ENCODE measurements around the gene LZTS3.
"Not testable (repeated sequence)": the region's sequence is repeated elsewhere in the genome, so short reads cannot be mapped to it uniquely, and the experiment has no call there.

The LZTS3 gene

GRCh38 chr20:3172933-3173609, at the start of gene LZTS3:
Gene LZTS3, minus strand, starts transcription at chr20:3173549. Its CDS starts 6,386 bp downstream, at chr20:3167163.
- FAIRE-seq = no peak

DNA sequence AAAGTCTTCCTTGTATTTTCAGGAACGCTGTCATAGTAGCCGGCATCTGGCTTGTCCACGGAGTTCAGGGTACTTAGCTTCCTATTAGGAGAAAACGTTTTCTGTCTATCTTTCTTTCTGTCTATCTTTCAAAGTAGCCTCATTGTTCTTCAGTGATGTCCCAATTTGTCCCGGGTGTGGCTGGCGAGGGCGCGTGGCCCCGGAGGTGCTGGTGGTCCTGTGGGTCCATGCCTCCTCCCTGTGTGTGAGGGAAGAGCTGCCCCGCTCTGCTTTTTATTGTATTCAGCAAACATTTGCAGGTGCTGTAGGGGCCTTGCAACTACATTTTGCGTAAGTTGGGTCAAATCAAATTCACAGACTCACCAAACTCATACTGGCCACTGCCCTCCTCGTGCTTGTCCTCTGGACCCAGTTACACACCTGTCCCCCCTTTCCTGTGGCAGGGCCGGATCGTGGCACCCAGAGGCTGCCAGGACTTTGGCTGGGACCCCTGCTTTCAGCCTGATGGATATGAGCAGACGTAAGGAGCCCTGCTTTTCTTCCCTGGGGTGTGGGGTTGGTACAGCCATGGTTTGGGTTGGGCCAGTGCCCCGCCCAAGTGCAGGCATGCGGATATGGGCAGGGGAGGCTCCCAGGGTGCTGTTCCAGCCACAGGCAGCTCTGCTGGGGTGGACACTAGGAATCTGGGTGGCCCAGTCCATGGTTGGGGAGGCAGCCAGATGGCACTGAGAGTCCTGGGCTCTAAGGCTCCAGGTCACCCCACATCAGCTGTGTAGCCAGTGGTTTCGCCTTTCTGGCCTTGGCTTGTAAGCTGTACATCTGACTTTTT, 48.3 kb upstream of the LZTS3 start:
- FAIRE-seq = no peak

GRCh38 chr20:3218307-3218988, 45.1 kb upstream of the LZTS3 start:
- FAIRE-seq = no peak

DNA sequence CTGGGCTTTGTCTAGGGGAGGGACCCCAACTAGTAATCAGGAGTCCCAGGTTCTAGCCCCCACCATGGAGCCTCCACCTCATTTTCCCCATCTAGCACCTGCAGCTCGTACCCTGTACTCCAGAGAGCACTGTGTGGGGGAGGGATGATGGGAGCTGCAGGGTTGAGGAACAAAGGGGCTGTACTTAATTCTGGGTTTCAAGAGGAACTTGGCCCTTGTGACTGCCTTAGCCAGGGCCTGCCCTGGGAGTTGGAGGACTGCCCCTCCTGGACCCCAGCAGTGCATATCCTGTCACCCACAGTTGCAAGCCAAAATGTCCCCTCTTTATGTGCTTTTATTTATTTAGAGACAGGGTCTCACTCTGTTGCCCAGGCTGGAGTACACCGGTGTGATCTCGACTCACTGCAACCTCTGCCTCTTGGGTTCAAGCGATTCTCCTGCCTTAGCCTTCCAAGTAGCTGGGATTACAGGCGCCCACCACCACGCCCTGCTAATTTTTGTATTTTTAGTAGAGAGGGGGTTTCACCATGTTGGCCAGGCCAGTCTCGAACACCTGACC, 42.1 kb upstream of the LZTS3 start:
- not testable (repeated sequence) for FAIRE-seq

DNA sequence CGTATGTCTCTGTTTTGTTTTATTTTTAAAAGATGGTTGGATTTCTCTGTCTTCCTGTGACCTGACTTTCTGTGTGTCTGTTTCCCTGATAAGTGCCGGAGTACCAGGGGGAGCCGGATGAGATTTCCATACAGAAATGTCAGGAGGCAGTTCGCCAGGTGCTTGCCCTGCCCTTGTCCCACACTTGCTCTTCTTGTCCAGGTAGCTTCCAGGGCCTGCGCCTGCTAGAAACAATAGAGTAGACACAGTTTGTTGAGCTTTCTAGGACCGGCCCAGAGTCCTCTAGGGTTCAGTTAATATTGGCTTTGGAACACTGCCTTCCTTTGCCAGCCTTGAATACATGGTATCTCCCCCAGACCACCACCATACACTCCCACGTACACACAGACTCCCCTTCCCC, 39.9 kb upstream of the LZTS3 start:
- FAIRE-seq = no peak

- no peak for FAIRE-seq
Observed at GRCh38 chr20:3210346-3210745, 37.0 kb upstream of the LZTS3 start.

GRCh38 chr20:3209946-3210317, 36.6 kb upstream of the LZTS3 start:
- no peak for FAIRE-seq

GRCh38 chr20:3209257-3209945, 36.1 kb upstream of the LZTS3 start, which contains the start of gene ITPA:
Gene ITPA, plus strand, starts transcription at chr20:3209498. Its CDS starts 54 bp downstream, at chr20:3209552.
- no peak for FAIRE-seq

DNA sequence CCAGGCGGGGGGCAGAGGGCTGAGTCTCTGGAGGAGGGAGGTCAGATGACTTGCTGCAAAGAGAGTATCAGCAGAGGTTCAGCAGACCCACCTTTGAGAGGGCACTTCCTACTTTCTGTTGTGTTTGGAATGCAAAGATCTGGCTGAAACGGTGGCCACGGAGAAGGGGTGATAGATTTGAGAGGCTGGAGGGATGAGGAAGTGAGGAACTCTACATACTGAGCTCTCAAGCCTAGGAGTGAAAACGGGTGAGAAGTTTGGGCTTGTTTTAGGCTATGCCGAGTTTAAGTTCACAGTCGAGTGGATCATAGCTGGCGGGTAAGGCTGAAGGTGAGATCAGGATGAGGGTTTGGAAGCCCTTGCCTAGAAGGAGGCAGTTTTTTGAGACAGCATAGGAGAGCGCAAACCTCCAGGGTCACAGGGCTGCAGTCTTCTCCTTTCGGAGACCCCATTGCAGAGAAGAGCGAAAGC, 35.5 kb upstream of the LZTS3 start:
- no peak for FAIRE-seq

- FAIRE-seq = no peak
Observed at GRCh38 chr20:3204124-3204794, 30.9 kb upstream of the LZTS3 start, which contains the start of gene DDRGK1. Gene DDRGK1, minus strand, starts transcription at chr20:3204682. Its CDS starts 55 bp downstream, at chr20:3204627.

- FAIRE-seq = no peak
Observed at GRCh38 chr20:3203315-3204123, 30.2 kb upstream of the LZTS3 start.

DNA sequence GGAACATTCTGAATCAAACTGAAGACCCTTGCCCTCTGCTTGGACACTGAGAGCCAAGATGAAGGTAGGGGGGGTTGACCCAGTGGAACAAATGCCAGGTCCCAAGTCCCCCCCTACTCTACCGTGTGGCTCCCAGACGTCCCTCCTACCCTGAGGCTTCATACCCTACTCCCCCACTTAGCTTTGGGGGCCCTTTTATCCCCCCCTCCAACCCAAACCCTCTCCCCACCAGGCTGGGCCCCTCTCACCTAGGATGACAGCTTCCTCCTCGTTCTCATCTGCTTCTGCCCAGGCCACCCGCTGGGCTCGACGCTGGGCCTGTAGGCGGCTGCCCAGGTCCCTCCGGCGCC, 29.6 kb upstream of the LZTS3 start:
- FAIRE-seq = no peak

DNA sequence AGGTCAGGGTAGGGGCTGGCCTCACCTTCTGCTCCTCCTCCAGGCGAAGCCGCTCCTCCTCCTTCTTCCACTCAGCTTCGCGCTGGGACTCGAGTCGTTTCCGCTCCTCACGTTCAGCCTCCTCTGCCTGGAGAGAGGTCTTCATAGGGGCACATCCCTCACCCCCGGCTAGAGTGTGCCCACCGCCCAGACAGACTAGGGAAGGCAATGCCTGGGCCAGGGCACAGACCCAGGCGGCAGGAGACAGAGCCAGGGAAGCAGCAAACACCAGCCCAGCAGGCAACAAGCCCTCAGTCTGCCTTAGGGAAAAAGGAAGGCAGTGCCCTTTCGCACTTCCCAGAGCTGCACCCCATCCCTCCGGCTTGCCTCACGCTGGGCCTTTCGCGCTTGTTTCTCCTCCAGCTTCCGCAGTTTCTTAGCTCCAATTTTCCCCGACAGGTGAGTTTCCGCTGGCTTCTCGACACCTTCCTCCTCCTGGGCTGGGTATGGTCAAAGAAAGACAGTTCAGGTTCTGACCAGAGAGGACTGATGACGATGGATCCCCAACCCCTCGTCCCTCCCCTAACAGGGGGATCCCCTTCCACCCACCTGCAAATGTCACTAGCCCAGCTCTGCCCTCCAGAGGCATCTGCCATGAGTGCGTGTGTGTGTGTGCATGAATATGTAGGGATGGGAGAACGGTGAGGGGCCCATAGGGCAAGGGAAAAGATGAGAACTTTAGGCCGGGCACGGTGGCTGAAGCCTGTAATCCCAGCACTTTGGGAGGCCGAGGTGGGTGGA, 26.8 kb upstream of the LZTS3 start:
- no peak for FAIRE-seq

GRCh38 chr20:3199206-3199605, 25.9 kb upstream of the LZTS3 start:
- no peak for FAIRE-seq

- FAIRE-seq = no peak
Observed at GRCh38 chr20:3195590-3196237, 22.4 kb upstream of the LZTS3 start.

DNA sequence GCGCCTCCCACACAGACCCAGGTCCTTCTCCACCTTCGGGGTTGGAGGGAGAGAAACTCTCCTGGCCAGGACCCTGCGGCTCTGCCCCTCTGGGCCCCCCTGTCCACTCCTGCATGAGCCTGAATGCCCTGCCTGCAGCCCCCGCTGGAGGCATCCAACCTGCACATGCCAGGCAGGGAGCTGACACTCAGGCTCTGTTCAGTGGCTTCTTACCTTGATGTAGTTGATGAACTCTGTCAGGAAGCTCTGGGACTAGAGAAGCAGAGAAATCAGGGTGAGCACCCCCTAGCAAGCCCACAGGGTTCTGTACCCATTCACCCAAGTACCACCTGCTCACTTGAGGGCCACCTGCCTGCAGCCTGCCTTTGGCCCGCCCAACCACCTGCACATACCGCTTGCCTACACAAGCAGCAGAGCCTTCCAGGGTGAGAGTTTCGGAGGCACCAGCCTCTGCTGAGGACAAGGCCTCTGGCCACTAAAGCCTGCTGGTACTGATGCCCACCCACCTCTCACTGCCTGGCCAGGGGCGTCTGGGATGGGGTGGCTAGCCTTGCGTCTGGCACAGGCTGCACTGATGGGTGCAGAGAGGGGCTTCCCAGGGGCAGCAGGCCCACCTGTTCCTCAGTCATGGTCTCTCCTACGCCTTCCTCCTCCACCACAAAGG, 21.4 kb upstream of the LZTS3 start:
- no peak for FAIRE-seq

- FAIRE-seq = no peak
Observed at GRCh38 chr20:3193806-3194616, 20.7 kb upstream of the LZTS3 start.

Measured in colon (tissue), 2 donors.